B cell (primary cell): ENCODE measurements around the gene C1QL1. TPM values are rescaled to one million over a fixed set of nuclear protein-coding genes. Genes with fewer than 3 reads are reported as not detected.

Experiments
- ATAC-seq: fragments of 200-7000 bp; cut with Tn5 transposase; one replicate; pipeline ENCODE4 v1.10.0; 2021; ENCODE audit warnings: low read depth, mild to moderate bottlenecking, moderate number of reproducible peaks, moderate library complexity
- CTCF ChIA-PET: fragments of 350-600 bp; sonication (Branson Sonifier 250); formaldehyde crosslinking; loops from one replicate; lab custom pipeline; 2021; ENCODE audit warnings: antibody characterized with exemption, inconsistent platforms; lab: Charles Lee
- POLR2A ChIA-PET: fragments of 350-600 bp; sonication (Branson Sonifier 250); formaldehyde crosslinking; loops from one replicate; lab custom pipeline; 2021; ENCODE audit warnings: antibody characterized with exemption; lab: Charles Lee
- DNase-seq: peaks from one replicate; pipeline ENCODE4 v3.0.0; 2013
- H2AFZ ChIP-seq: 2 replicates; pipeline ENCODE4 v1.6.1; 2012; ENCODE audit warnings: mild to moderate bottlenecking, low read depth, low read length; ENCODE audit not compliant: insufficient read depth, poor library complexity, severe bottlenecking
- H3K27ac ChIP-seq, 2 donors: 1 replicate in 1 of 2; 2 replicates in 1 of 2; pipeline ENCODE4 v1.5.1; 2012 to 2013; ENCODE audit warnings: low read length in 2 of 2, mild to moderate bottlenecking in 2 of 2, moderate library complexity in 1 of 2
- H3K27me3 ChIP-seq, 4 experiments: fragments of 200-600 bp in 1 of 4; sonication (generic) in 1 of 4; replicated peaks in 1 of 4; 1 replicate in 2 of 4; 2 replicates in 2 of 4; pipeline versions ENCODE4 v1.6.1 to v1.7.0; 2013 to 2016; ENCODE audit warnings: low read length in 3 of 4, mild to moderate bottlenecking in 2 of 4, mixed read lengths in 1 of 4, moderate library complexity in 1 of 4; ENCODE audit not compliant: insufficient read depth in 4 of 4, control insufficient read depth in 3 of 4; ENCODE audit errors: control extremely low read depth in 1 of 4
- H3K36me3 ChIP-seq, 2 experiments: replicated peaks in 1 of 2; 1 replicate in 1 of 2; 2 replicates in 1 of 2; pipeline versions ENCODE4 v1.6.1 to v1.7.1; 2013; ENCODE audit warnings: low read length in 1 of 2; ENCODE audit not compliant: insufficient read depth in 2 of 2, control insufficient read depth in 1 of 2; ENCODE audit errors: control extremely low read depth in 1 of 2, extremely low read depth in 1 of 2
- H3K4me1 ChIP-seq, 2 donors: fragments of 200-600 bp in 1 of 2; sonication (generic) in 1 of 2; 1 replicate in 1 of 2; 2 replicates in 1 of 2; pipeline versions ENCODE4 v1.5.1 to v1.6.1; 2013 to 2017; ENCODE audit warnings: low read length in 2 of 2; ENCODE audit not compliant: control insufficient read depth in 2 of 2, insufficient read depth in 2 of 2
- H3K4me2 ChIP-seq: replicated peaks from 2 replicates; pipeline ENCODE3; 2012; ENCODE audit warnings: mild to moderate bottlenecking, low read depth, low read length; ENCODE audit not compliant: poor library complexity, severe bottlenecking
- H3K4me3 ChIP-seq, 5 experiments: fragments of 200-600 bp in 1 of 5; sonication (generic) in 1 of 5; 1 replicate in 3 of 5; 2 replicates in 2 of 5; pipeline versions ENCODE4 v1.5.1 to v1.7.0; 2011 to 2016; ENCODE audit warnings: low read length in 4 of 5, mild to moderate bottlenecking in 4 of 5, low read depth in 2 of 5, control low read depth in 1 of 5, moderate library complexity in 1 of 5; ENCODE audit not compliant: insufficient read depth in 1 of 5; ENCODE audit errors: control extremely low read depth in 1 of 5, extremely low read depth in 1 of 5
- H3K79me2 ChIP-seq: fragments of 200-600 bp; sonication (generic); one replicate; pipeline ENCODE4 v1.6.0; 2016; ENCODE audit warnings: low read length; ENCODE audit not compliant: control insufficient read depth, insufficient read depth
- H3K9ac ChIP-seq: fragments of 200-600 bp; sonication (generic); 2 replicates; pipeline ENCODE4 v1.6.1; 2017; ENCODE audit warnings: mild to moderate bottlenecking, low read length, moderate library complexity
- H3K9me3 ChIP-seq, 3 donors: one replicate each; pipeline versions ENCODE4 v1.6.1 to v1.7.1; 2013; ENCODE audit warnings: low read length in 2 of 3; ENCODE audit not compliant: control insufficient read depth in 2 of 3, insufficient read depth in 1 of 3; ENCODE audit errors: control extremely low read depth in 1 of 3
- H4K20me1 ChIP-seq: 2 replicates; pipeline ENCODE4 v1.6.0; 2012; ENCODE audit warnings: mild to moderate bottlenecking, low read length; ENCODE audit not compliant: insufficient read depth, control insufficient read depth, poor library complexity, severe bottlenecking
- H3K27ac Mint-ChIP-seq: one replicate; pipeline ENCODE4 v1.8.0; 2021; ENCODE audit warnings: mixed read lengths
- H3K27me3 Mint-ChIP-seq: one replicate; pipeline ENCODE4 v1.8.0; 2021; ENCODE audit warnings: mixed read lengths
- H3K4me1 Mint-ChIP-seq: one replicate; pipeline ENCODE4 v1.8.0; 2021; ENCODE audit warnings: mixed read lengths
- H3K4me3 Mint-ChIP-seq: one replicate; pipeline ENCODE4 v1.8.0; 2021; ENCODE audit warnings: mixed read lengths
- H3K9me3 Mint-ChIP-seq: one replicate; pipeline ENCODE4 v1.8.0; 2022; ENCODE audit warnings: mixed read lengths; ENCODE audit not compliant: insufficient read depth
- CTCF ChIP-seq: fragments of 200-600 bp; IDR thresholded peaks from one replicate; pipeline ENCODE4 v1.8.0; 2022; ENCODE audit warnings: antibody characterized with exemption, mild to moderate bottlenecking
- EZH2 ChIP-seq: IDR thresholded peaks from 2 replicates; pipeline ENCODE4 v1.6.1; 2012; ENCODE audit warnings: borderline replicate concordance, low read depth, mild to moderate bottlenecking, moderate library complexity, low read length; ENCODE audit not compliant: insufficient read depth, poor library complexity, severe bottlenecking
- WGBS: methylation state at CpG from one replicate; pipeline ENCODE4 v1.1.5; 2013; ENCODE audit warnings: missing lambda C conversion rate; ENCODE audit not compliant: insufficient coverage; 5-methylcytosine and 5-hydroxymethylcytosine counted together
- intact Hi-C: fragments of 100-400 bp; cut with micrococcal nuclease; formaldehyde crosslinking; loops from one replicate; pipeline ENCODE4 v1.10.0; 2022
- polyA plus RNA-seq: library from polyadenylated mRNA; depleted of rRNA; stranded (reverse); fragments of >200 nt; gene quantifications from 2 replicates; pipeline ENCODE4 v1.2.3, GENCODE V29; 2012
- total RNA-seq, 2 donors: library from RNA; stranded (reverse); fragments of 120-200 nt in 1 of 2; gene quantifications; 1 replicate in 1 of 2; 2 replicates in 1 of 2; pipeline versions ENCODE4 v1.2.3 to v1.2.4, GENCODE V29; 2013 to 2022

Gene C1QL1
- total and polyA plus RNA-seq, 2 donors (not counting 1 experiment from before 2014, with no cell fraction given), result not detected

GRCh38 chr17:44912763-44913544 is 55.1 kb downstream of the C1QL1 start:
- WGBS, result 88% methylated on average over 13 of the region's 14 CpGs
- peaks cover 37% of the 10 kb centered on the region for H3K27me3 Mint-ChIP-seq

More at GRCh38 chr17:44912763-44913544, 55.1 kb downstream of the C1QL1 start:
- no peak overlapping the region for H3K27ac ChIP-seq
- no peak overlapping the region for H3K9ac ChIP-seq
- ChIA-PET CTCF (interaction anchor here (1.2 kb wide), 1 partner anchor 186 kb away, joined by 5 read pairs; no protein-coding TSS in a partner anchor), POLR2A (no interaction called here)
- H3K4me3 ChIP-seq, result no peak overlapping the region
- DNase-seq (no peak), ATAC-seq (no peak)
- no peak for TF ChIP-seq EZH2
- TF ChIP-seq CTCF, result no peak
- intact Hi-C loops, result no loop called here
- Mint-ChIP-seq H3K27ac (no peak overlapping the region), H3K9me3 (no peaks in the 10 kb centered on the region), H3K4me1 (peaks cover 16% of the 10 kb centered on the region), H3K4me3 (peak overlapping the region; percentile 68)
- H3K4me1 ChIP-seq, result peaks cover 9 to 13% of the 10 kb centered on the region in 2 donors
- H3K36me3 ChIP-seq, result no peaks in the 10 kb centered on the region
- peaks cover 0 to 35% (median 8%) of the 10 kb centered on the region in 4 experiments for H3K27me3 ChIP-seq
- no peaks in the 10 kb centered on the region for H4K20me1 ChIP-seq
- peak overlapping the region; percentile 41 for H2AFZ ChIP-seq
- peaks cover 0 to 7% (median 0%) of the 10 kb centered on the region in 3 donors for H3K9me3 ChIP-seq
- H3K4me2 ChIP-seq, result no peak overlapping the region
- no peaks in the 10 kb centered on the region for H3K79me2 ChIP-seq
